CD4-positive, alpha-beta T cell (primary cell): ENCODE data around the gene TTC33. TPM values are rescaled to one million over a fixed set of nuclear protein-coding genes. Genes with fewer than 3 reads are reported as not detected.
"Not testable (repeated sequence)": the region's sequence is repeated elsewhere in the genome, so short reads cannot be mapped to it uniquely, and the experiment has no call there.

Experiments
- ATAC-seq: fragments of 200-7000 bp; cut with Tn5 transposase; one replicate; pipeline ENCODE4 v1.10.0; 2022; ENCODE audit warnings: mild to moderate bottlenecking; ENCODE audit not compliant: poor library complexity
- CTCF ChIA-PET: fragments of 350-600 bp; sonication (Branson Sonifier 250); formaldehyde crosslinking; loops from one replicate; lab custom pipeline; 2021; ENCODE audit warnings: antibody characterized with exemption, inconsistent platforms; lab: Charles Lee
- POLR2A ChIA-PET: fragments of 350-600 bp; sonication (Branson Sonifier 250); formaldehyde crosslinking; loops from one replicate; lab custom pipeline; 2021; ENCODE audit warnings: antibody characterized with exemption, inconsistent platforms; lab: Charles Lee
- DNase-seq, 14 experiments: peaks; one replicate each; pipeline ENCODE4 v3.0.0-alpha.2; 2013 to 2020; ENCODE audit warnings: mixed read lengths in 2 of 14
- H3K27ac ChIP-seq, 2 donors: one replicate each; pipeline versions ENCODE4 v1.5.1 to v1.7.0; 2013; ENCODE audit warnings: low read length in 2 of 2, low read depth in 1 of 2, mild to moderate bottlenecking in 1 of 2
- H3K27me3 ChIP-seq, 2 experiments: 1 replicate in 1 of 2; 2 replicates in 1 of 2; pipeline versions ENCODE4 v1.6.1 to v1.7.0; 2013; ENCODE audit warnings: low read length in 2 of 2, control low read depth in 1 of 2, mild to moderate bottlenecking in 1 of 2, moderate library complexity in 1 of 2; ENCODE audit not compliant: insufficient read depth in 2 of 2, control insufficient read depth in 1 of 2
- H3K36me3 ChIP-seq: one replicate; pipeline ENCODE4 v1.6.1; 2013; ENCODE audit warnings: low read length, control low read depth; ENCODE audit not compliant: insufficient read depth
- H3K4me1 ChIP-seq: one replicate; pipeline ENCODE4 v1.6.1; 2013; ENCODE audit warnings: low read length, control low read depth; ENCODE audit not compliant: insufficient read depth
- H3K4me3 ChIP-seq: one replicate; pipeline ENCODE4 v1.5.1; 2013; ENCODE audit warnings: mild to moderate bottlenecking, low read length, moderate library complexity
- H3K9me3 ChIP-seq, 2 experiments: 1 replicate in 1 of 2; 2 replicates in 1 of 2; pipeline versions ENCODE4 v1.6.1 to v1.7.0; 2013; ENCODE audit warnings: low read length in 2 of 2, mild to moderate bottlenecking in 2 of 2, control low read depth in 1 of 2, moderate library complexity in 1 of 2; ENCODE audit not compliant: control insufficient read depth in 1 of 2, insufficient read depth in 1 of 2
- H3K27ac Mint-ChIP-seq: one replicate; pipeline ENCODE4 v1.8.0; 2020; ENCODE audit warnings: mixed read lengths
- H3K27me3 Mint-ChIP-seq: one replicate; pipeline ENCODE4 v1.8.0; 2021; ENCODE audit warnings: mixed read lengths
- H3K36me3 Mint-ChIP-seq: one replicate; pipeline ENCODE4 v1.8.0; 2021; ENCODE audit warnings: low read depth, mixed read lengths
- H3K4me1 Mint-ChIP-seq: one replicate; pipeline ENCODE4 v1.8.0; 2021; ENCODE audit warnings: low read depth, mixed read lengths
- H3K4me3 Mint-ChIP-seq: one replicate; pipeline ENCODE4 v1.8.0; 2020; ENCODE audit warnings: mild to moderate bottlenecking, mixed read lengths
- H3K9me3 Mint-ChIP-seq: one replicate; pipeline ENCODE4 v1.8.0; 2020; ENCODE audit warnings: mixed read lengths
- intact Hi-C, 2 experiments: fragments of 100-400 bp; cut with DNase I in 1 of 2; cut with micrococcal nuclease in 1 of 2; formaldehyde crosslinking; loops; one replicate each; pipeline versions ENCODE4 v1.15.1 to v1.9.0; 2023 to 2025; cut with DNase I, micrococcal nuclease
- total RNA-seq, 174 experiments: library from RNA in 2 of 174; stranded (reverse) in 2 of 174; gene quantifications; one replicate each; pipeline ENCODE4 v1.2.3 and lab custom pipeline; 2021 to 2026
- TF ChIP-seq, protein P1 (sequence below): fragments of 200-600 bp; IDR thresholded peaks from one replicate; pipeline ENCODE4 v1.8.0; 2022; ENCODE audit warnings: antibody characterized with exemption, mild to moderate bottlenecking

Gene TTC33
- total RNA-seq, 2 experiments from 2014 or later, result 8.7 to 12.0 TPM

DNA sequence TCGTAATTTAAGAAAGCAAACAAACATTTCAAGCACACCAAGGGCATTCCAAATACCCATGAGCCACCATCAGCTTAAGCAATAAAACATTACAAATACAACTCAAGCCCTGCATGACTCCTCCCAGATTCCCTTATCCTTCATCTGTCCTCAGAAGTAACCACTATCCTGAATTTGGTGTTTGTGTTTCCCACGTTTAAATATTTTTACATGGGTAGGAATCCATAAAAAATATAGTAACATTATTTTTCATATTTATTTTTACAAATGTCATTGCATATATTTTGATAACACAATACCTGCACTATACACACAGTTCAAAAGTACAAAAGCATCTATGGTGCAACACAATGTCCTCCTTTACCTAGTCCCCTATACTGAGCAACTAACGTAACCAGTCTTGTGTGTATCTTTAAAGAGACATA is 36.0 kb upstream of the TTC33 start:
- intact Hi-C loops, result no loop called here
- POLR2A ChIA-PET, result no interaction called here
- no peaks in the 10 kb centered on the region for H3K27me3 ChIP-seq
- H3K27ac ChIP-seq, result no peak overlapping the region
- H3K27ac Mint-ChIP-seq, result no peak overlapping the region
- ATAC-seq (no peak), DNase-seq (no peak)
- peaks cover 10% of the 10 kb centered on the region for H3K36me3 ChIP-seq
- peaks cover 3% of the 10 kb centered on the region for H3K9me3 Mint-ChIP-seq
- H3K36me3 Mint-ChIP-seq, result peaks cover 52% of the 10 kb centered on the region
- H3K4me1 Mint-ChIP-seq, result peaks cover 85% of the 10 kb centered on the region
- H3K4me1 ChIP-seq, result peaks cover 23% of the 10 kb centered on the region
- no peak overlapping the region for H3K4me3 Mint-ChIP-seq
- TF ChIP-seq, protein P1, sequence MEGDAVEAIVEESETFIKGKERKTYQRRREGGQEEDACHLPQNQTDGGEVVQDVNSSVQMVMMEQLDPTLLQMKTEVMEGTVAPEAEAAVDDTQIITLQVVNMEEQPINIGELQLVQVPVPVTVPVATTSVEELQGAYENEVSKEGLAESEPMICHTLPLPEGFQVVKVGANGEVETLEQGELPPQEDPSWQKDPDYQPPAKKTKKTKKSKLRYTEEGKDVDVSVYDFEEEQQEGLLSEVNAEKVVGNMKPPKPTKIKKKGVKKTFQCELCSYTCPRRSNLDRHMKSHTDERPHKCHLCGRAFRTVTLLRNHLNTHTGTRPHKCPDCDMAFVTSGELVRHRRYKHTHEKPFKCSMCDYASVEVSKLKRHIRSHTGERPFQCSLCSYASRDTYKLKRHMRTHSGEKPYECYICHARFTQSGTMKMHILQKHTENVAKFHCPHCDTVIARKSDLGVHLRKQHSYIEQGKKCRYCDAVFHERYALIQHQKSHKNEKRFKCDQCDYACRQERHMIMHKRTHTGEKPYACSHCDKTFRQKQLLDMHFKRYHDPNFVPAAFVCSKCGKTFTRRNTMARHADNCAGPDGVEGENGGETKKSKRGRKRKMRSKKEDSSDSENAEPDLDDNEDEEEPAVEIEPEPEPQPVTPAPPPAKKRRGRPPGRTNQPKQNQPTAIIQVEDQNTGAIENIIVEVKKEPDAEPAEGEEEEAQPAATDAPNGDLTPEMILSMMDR, result no peak
- no peaks in the 10 kb centered on the region for H3K27me3 Mint-ChIP-seq
- CTCF ChIA-PET, result no interaction called here
- peaks cover 0 to 5% of the 10 kb centered on the region in 2 experiments for H3K9me3 ChIP-seq
- no peak overlapping the region for H3K4me3 ChIP-seq

DNA sequence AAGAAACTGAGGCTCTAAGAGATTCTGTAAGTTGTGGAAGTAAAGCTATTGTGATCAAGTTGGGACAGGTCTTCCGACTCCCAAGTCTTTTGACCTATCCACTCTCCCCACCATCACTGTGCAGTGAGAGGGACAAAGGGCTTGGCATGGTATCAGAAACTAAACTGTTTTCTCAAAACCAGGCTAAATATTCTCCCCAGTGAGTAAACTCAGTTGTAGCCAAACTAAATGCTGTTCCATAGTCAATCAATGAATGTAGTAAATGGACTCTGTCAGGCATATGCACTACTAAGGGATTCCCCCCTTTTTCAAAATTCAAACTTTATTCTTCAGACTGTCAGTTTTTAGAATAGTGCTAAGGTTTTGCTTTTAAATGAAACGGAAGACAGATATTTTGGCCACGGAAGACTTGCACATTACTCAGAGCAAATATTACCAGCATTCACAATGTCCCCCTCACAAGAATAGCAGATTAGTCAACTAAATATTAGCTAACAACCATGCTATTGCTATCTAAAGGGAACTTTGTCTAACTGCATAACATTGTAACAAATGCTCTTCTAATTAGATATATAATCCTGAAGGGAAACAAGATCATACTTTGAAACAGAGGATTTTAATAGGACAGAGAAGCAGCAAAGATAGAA is 35.3 kb upstream of the TTC33 start:
- Mint-ChIP-seq H3K9me3 (peaks cover 3% of the 10 kb centered on the region), H3K36me3 (peaks cover 59% of the 10 kb centered on the region), H3K4me1 (peaks cover 85% of the 10 kb centered on the region), H3K27me3 (no peaks in the 10 kb centered on the region), H3K27ac (peak overlapping the region; percentile 44), H3K4me3 (no peak overlapping the region)
- DNase-seq, result no peak
- Histone ChIP-seq H3K27me3 (no peaks in the 10 kb centered on the region), H3K9me3 (peaks cover 0 to 5% of the 10 kb centered on the region in 2 experiments), H3K36me3 (peaks cover 10% of the 10 kb centered on the region), H3K4me1 (peaks cover 27% of the 10 kb centered on the region), H3K4me3 (no peak overlapping the region), H3K27ac (no peak overlapping the region)
- intact Hi-C loops, result no loop called here
- TF ChIP-seq, protein P1, result no peak
- no peak for ATAC-seq
- ChIA-PET POLR2A (no interaction called here), CTCF (no interaction called here)

DNA sequence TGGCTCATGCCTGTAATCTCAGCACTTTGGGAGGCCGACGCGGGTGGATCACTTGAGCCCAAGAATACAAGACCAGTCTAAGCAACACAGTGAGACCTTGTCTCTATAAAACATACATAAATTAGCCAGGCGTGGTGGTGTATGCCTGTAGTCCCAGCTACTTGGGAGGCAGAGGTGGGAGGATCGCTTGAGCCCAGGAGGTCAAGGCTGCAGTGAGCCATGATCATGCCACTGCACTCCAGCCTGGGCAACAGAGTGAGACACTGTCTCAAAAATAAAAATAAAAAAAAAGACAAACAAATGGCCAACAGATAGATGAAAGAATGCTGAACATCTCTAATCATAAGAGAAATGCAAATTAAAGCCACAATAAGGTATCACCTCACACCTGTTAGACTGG is 33.2 kb upstream of the TTC33 start:
- DNase-seq, H3K27ac Mint-ChIP-seq, H3K4me3 ChIP-seq, H3K9me3 ChIP-seq, H3K9me3 Mint-ChIP-seq, ATAC-seq, intact Hi-C loops, H3K36me3 ChIP-seq, POLR2A ChIA-PET, H3K27me3 ChIP-seq, H3K27ac ChIP-seq, H3K4me3 Mint-ChIP-seq, H3K27me3 Mint-ChIP-seq: not testable (repeated sequence)
- H3K4me1 ChIP-seq, result peaks cover 30% of the 10 kb centered on the region
- CTCF ChIA-PET, result interaction anchor here (1.1 kb wide), 1 partner anchor 11 kb away, joined by 5 read pairs; no protein-coding TSS in a partner anchor
- H3K4me1 Mint-ChIP-seq, result peaks cover 81% of the 10 kb centered on the region
- H3K36me3 Mint-ChIP-seq, result peaks cover 48% of the 10 kb centered on the region

DNA sequence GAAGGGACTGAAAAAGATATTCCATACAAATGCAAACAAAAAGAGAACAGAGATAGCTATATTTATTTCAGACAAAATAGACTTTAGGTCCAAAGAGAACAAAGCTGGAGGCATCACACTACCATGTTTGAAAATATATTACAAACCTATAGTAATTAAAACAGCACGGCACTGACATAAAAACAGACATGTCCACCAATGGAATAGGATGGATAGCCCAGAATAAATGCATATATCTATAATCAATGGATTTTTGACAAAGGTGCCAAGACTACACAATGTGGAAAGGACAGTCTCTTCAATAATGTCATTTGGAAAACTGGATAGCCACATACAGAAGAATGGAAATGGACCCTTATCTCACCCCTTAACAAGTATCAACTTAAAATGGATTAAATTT is 32.2 kb upstream of the TTC33 start:
- CTCF ChIA-PET, result interaction anchor here (1.1 kb wide), 1 partner anchor 10 kb away, joined by 5 read pairs; no protein-coding TSS in a partner anchor

DNA sequence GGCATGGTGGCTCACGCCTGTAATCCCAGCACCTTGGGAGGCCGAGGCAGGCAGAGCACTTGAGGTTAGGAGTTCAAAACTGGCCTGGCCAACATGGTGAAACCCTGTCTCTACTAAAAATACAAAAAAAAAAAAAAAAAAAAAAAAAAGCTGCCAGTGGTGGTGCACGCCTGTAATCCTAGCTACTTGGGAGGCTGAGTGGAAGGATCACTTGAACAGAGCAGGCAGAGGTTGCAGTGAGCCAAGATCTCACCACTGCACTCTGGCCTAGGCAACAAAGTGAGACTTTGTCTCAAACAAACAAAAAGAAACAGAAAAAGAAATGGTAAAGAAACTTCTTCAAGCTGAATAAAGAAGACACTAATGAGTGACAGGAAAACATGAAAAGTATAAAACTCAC is 30.9 kb upstream of the TTC33 start:
- H3K27ac ChIP-seq, H3K27me3 ChIP-seq, H3K4me3 ChIP-seq, H3K27me3 Mint-ChIP-seq, H3K9me3 Mint-ChIP-seq, H3K4me3 Mint-ChIP-seq, intact Hi-C loops, DNase-seq, H3K27ac Mint-ChIP-seq, H3K9me3 ChIP-seq, ATAC-seq: not testable (repeated sequence)
- ChIA-PET CTCF (interaction anchor here (0.6 kb wide), 1 partner anchor 43 kb away, joined by 3 read pairs; no protein-coding TSS in a partner anchor), POLR2A (interaction anchor here (0.7 kb wide), 1 partner anchor 20 kb away, joined by 3 read pairs; no protein-coding TSS in a partner anchor)
- Mint-ChIP-seq H3K36me3 (peaks cover 42% of the 10 kb centered on the region), H3K4me1 (peaks cover 85% of the 10 kb centered on the region)
- Histone ChIP-seq H3K4me1 (peaks cover 24% of the 10 kb centered on the region), H3K36me3 (peaks cover 15% of the 10 kb centered on the region)

More for the DNA sequence above, 32.2 kb upstream of the TTC33 start:
- H3K9me3 ChIP-seq, result peaks cover 0 to 5% of the 10 kb centered on the region in 2 experiments
- H3K27ac Mint-ChIP-seq, result no peak overlapping the region
- DNase-seq, result no peak
- H3K27me3 Mint-ChIP-seq, result no peaks in the 10 kb centered on the region
- H3K4me1 ChIP-seq, result peaks cover 27% of the 10 kb centered on the region
- peaks cover 42% of the 10 kb centered on the region for H3K36me3 Mint-ChIP-seq
- no peak overlapping the region for H3K4me3 ChIP-seq
- peaks cover 9% of the 10 kb centered on the region for H3K36me3 ChIP-seq
- no peak for ATAC-seq
- no peak overlapping the region for H3K27ac ChIP-seq
- POLR2A ChIA-PET, result no interaction called here
- peaks cover 78% of the 10 kb centered on the region for H3K4me1 Mint-ChIP-seq
- TF ChIP-seq, protein P1, result no peak
- intact Hi-C loops, result no loop called here
- H3K4me3 Mint-ChIP-seq, result no peak overlapping the region
- no peaks in the 10 kb centered on the region for H3K27me3 ChIP-seq
- peaks cover 3% of the 10 kb centered on the region for H3K9me3 Mint-ChIP-seq
